Parathyroid adenoma (tissue), 2 donors: ENCODE data around the gene TEAD4.

Source experiments
- H2AFZ ChIP-seq: fragments of 300-600 bp; sonication (generic); one replicate; pipeline ENCODE4 v1.7.0; 2017; ENCODE audit warnings: antibody characterized with exemption, mild to moderate bottlenecking
- H3K27ac ChIP-seq: fragments of 300-600 bp; sonication (generic); one replicate; pipeline ENCODE4 v1.7.0; 2017
- H3K27me3 ChIP-seq: fragments of 300-600 bp; sonication (generic); one replicate; pipeline ENCODE4 v1.7.0; 2017; ENCODE audit warnings: low read length; ENCODE audit not compliant: control insufficient read depth, insufficient read depth
- H3K36me3 ChIP-seq: fragments of 300-600 bp; sonication (generic); one replicate; pipeline ENCODE4 v1.7.0; 2017; ENCODE audit warnings: low read length; ENCODE audit not compliant: control insufficient read depth, insufficient read depth
- H3K4me1 ChIP-seq: fragments of 300-600 bp; sonication (generic); one replicate; pipeline ENCODE4 v1.7.0; 2017; ENCODE audit warnings: control low read depth
- H3K4me2 ChIP-seq: fragments of 300-600 bp; sonication (generic); one replicate; pipeline ENCODE4 v1.7.0; 2017; ENCODE audit warnings: low read length
- H3K4me3 ChIP-seq: fragments of 300-600 bp; sonication (generic); one replicate; pipeline ENCODE4 v1.7.0; 2017; ENCODE audit warnings: low read depth, low read length
- H3K79me2 ChIP-seq: fragments of 300-600 bp; sonication (generic); one replicate; pipeline ENCODE4 v1.7.0; 2017; ENCODE audit warnings: control low read depth
- H3K9ac ChIP-seq: fragments of 300-600 bp; sonication (generic); one replicate; pipeline ENCODE4 v1.7.0; 2017; ENCODE audit warnings: mild to moderate bottlenecking
- H3K9me3 ChIP-seq: fragments of 300-600 bp; sonication (generic); one replicate; pipeline ENCODE4 v1.7.0; 2017; ENCODE audit warnings: low read length; ENCODE audit not compliant: control insufficient read depth
- CTCF ChIP-seq: fragments of 300-600 bp; sonication (generic); IDR thresholded peaks from one replicate; pipeline ENCODE4 v1.7.0; 2017; ENCODE audit warnings: antibody characterized with exemption, mild to moderate bottlenecking
- donor health status: primary hyperparathyroidism.

The TEAD4 gene

GRCh38 chr12:3000548-3001275, 41.5 kb downstream of the TEAD4 start:
- no peaks in the 10 kb centered on the region for H3K9me3 ChIP-seq
- H3K79me2 ChIP-seq = no peaks in the 10 kb centered on the region
- no peaks in the 10 kb centered on the region for H3K27me3 ChIP-seq
- no peak overlapping the region for H3K4me3 ChIP-seq
- no peaks in the 10 kb centered on the region for H3K4me1 ChIP-seq
- no peak overlapping the region for H2AFZ ChIP-seq
- no peaks in the 10 kb centered on the region for H3K36me3 ChIP-seq
- no peak overlapping the region for H3K4me2 ChIP-seq
- no peak overlapping the region for H3K27ac ChIP-seq
- H3K9ac ChIP-seq = no peak overlapping the region
- no peak for TF ChIP-seq CTCF

GRCh38 chr12:3002646-3003045, 43.4 kb downstream of the TEAD4 start:
- H3K4me2 ChIP-seq = no peak overlapping the region

GRCh38 chr12:3003357-3003992, 44.3 kb downstream of the TEAD4 start:
- Histone ChIP-seq H3K4me2 (no peak overlapping the region), H3K36me3 (no peaks in the 10 kb centered on the region), H3K27ac (no peak overlapping the region), H3K4me3 (no peak overlapping the region), H3K9ac (no peak overlapping the region), H3K27me3 (no peaks in the 10 kb centered on the region), H3K79me2 (no peaks in the 10 kb centered on the region), H3K4me1 (no peaks in the 10 kb centered on the region), H2AFZ (no peak overlapping the region), H3K9me3 (no peaks in the 10 kb centered on the region)
- TF ChIP-seq CTCF = no peak

More at GRCh38 chr12:3002646-3003045, 43.4 kb downstream of the TEAD4 start:
- Histone ChIP-seq H3K9ac (no peak overlapping the region), H3K36me3 (no peaks in the 10 kb centered on the region), H3K9me3 (no peaks in the 10 kb centered on the region), H3K4me1 (no peaks in the 10 kb centered on the region), H3K4me3 (no peak overlapping the region), H2AFZ (no peak overlapping the region), H3K27ac (no peak overlapping the region), H3K79me2 (no peaks in the 10 kb centered on the region), H3K27me3 (no peaks in the 10 kb centered on the region)
- TF ChIP-seq CTCF = no peak

- H3K9ac ChIP-seq = no peak overlapping the region
- H3K27ac ChIP-seq = no peak overlapping the region
- H3K27me3 ChIP-seq = no peaks in the 10 kb centered on the region
- TF ChIP-seq CTCF = peak; percentile 38
- H2AFZ ChIP-seq = peak overlapping the region; percentile 46
- H3K4me2 ChIP-seq = no peak overlapping the region
- no peaks in the 10 kb centered on the region for H3K36me3 ChIP-seq
- H3K4me3 ChIP-seq = no peak overlapping the region
- H3K9me3 ChIP-seq = no peaks in the 10 kb centered on the region
- no peaks in the 10 kb centered on the region for H3K79me2 ChIP-seq
- no peaks in the 10 kb centered on the region for H3K4me1 ChIP-seq
Observed at GRCh38 chr12:3004655-3005565, 45.7 kb downstream of the TEAD4 start.
